NCI-H128 (cell line): ENCODE data around the gene MYO7A.

ENCODE experiments used
- DNase-seq: peaks from one replicate; lab custom pipeline; 2025; ENCODE audit not compliant: unreplicated experiment; lab: John Stamatoyannopoulos, UW

Gene MYO7A

GRCh38 chr11:77111277-77111676 lies 16.8 kb upstream of the MYO7A start:
- no peak for DNase-seq

DNA sequence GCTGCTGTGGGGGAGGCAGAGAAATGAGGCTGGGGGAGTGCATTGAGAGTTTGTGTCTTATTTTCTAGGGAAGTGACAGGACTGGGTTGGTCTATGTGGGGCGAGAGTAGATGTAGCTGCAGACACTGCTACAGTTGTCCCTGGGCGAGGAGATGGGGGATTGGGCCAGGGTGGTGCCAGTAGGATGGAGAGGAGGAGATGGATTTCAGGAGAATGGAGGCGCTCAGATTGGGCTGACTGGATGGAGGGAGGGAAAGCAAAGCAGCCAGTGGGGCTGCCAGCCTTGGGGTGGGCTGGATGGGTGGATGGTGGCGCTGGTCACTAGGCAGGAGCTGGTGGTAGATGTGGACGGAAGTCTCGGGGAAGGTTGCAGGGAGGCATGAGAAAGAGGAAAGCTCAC lies 16.1 kb upstream of the MYO7A start:
- no peak for DNase-seq

DNA sequence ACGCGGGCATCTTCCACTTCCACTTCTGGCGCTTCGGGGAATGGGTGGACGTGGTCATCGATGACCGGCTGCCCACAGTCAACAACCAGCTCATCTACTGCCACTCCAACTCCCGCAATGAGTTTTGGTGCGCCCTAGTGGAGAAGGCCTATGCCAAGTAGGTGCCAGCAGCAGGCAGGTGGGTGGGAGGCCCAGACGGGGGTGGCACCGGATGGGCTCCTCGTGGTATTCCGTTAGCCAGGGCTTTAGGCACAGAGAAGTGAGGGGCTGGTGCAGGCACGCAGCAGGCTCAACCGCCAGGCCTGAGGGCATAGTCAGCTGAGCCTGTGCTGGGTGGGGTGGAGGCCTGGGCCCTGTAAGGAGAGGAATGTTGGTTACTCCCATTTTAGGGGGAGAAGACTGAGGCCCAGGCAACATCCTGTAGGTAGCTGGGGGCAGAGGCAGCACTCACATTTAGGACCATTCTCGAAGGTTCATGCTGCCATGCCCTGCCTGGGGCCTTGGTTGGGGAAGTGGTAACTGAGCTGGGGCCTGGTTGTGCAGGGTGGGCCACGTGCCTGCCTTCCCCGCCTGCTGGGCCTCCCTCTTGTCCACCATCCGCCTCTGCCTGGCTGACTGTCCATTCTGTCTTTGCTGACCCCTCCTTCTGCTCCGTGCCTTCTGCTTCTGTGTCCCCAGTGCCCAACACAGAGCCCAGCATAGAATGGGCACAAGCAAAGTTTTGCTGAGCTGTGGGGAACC lies 15.2 kb upstream of the MYO7A start:
- no peak for DNase-seq

DNA sequence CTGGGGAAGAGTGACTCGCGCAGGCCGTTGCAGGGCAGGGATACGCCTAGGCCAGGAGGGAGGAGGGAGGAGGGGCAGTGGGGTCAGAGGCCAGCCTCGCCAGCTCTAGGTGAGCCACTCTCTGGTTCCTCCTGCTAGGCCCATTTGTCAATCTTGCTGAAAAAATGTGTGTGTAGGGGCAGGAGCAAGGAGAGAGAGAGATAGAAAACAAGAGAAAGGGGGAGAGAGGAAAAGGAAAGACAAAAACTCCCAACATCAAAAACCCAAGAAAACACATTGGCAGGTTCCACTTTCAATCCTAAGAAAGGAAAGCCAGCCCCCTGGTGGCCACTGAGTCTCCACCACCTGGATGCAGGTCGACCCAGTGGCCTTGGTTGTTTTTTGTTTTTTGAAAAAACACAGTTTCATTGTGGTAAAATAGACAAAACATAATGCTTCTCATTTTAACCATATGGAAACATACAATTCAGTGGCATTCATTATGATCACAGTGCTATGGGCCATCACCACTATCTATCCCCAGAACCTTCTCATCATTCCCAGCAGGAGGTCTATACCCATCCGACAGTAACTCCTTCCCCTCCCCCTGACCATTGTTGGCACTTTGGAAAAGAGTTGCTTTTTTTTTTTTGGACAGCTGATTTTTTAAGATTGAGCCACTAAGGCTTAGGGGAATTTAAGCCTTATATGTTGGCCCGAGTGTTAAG lies 14.5 kb upstream of the MYO7A start:
- DNase-seq, result no peak

GRCh38 chr11:77114089-77114463 lies 14.0 kb upstream of the MYO7A start:
- no peak for DNase-seq

DNA sequence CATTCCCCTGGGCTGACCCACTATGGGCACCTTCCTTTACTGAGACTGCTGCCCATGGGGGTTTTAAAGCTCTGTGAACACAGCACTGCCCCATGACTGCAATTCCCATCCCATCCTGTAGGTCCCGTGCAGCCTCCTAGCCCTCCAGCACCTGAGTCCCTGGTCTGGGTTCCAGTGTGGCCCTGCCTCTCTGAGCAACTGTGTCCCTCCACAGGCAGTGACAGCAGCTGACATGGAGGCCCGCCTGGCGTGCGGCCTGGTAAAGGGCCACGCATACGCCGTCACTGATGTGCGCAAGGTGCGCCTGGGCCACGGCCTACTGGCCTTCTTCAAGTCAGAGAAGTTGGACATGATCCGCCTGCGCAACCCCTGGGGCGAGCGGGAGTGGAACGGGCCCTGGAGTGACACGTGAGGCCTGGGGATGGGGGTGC lies 12.8 kb upstream of the MYO7A start:
- no peak for DNase-seq

- no peak for DNase-seq
These were observed 12.1 kb upstream of the MYO7A start for GRCh38 chr11:77115956-77116355.

- DNase-seq, result no peak
These were observed 10.6 kb upstream of the MYO7A start for GRCh38 chr11:77117492-77117891.

DNA sequence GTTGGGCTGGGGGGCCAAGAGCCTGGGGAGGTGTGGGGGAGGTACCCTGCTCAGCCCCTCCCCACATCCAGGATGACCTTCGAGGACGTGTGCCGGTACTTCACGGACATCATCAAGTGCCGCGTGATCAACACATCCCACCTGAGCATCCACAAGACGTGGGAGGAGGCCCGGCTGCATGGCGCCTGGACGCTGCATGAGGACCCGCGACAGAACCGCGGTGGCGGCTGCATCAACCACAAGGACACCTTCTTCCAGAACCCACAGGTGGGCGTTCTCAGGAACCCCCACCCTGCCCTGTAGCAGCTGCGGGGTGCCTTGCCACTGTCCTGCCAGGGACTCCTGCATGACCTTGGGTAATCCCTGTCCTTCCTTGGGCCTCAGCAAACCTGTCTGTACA lies 10.0 kb upstream of the MYO7A start:
- no peak for DNase-seq

DNA sequence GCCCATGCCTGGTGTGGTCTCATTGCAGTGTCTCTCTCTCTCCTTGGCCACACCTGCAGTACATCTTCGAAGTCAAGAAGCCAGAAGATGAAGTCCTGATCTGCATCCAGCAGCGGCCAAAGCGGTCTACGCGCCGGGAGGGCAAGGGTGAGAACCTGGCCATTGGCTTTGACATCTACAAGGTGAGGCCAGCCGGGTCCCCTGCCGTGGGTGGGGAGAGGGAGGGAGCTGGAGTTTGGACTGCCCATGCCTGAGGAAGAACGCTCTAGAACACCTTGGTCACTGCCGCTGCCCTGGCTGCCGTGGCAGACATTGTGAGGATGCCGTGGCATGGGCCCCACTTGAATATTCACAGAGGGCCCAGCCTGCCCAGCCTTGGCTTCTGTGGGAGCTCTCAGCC lies 9.1 kb upstream of the MYO7A start:
- no peak for DNase-seq

- DNase-seq, result no peak
These were observed 8.5 kb upstream of the MYO7A start for GRCh38 chr11:77119531-77119936.

GRCh38 chr11:77120571-77120970 lies 7.5 kb upstream of the MYO7A start:
- no peak for DNase-seq

- no peak for DNase-seq
These were observed 6.9 kb upstream of the MYO7A start for GRCh38 chr11:77121096-77121640.

DNA sequence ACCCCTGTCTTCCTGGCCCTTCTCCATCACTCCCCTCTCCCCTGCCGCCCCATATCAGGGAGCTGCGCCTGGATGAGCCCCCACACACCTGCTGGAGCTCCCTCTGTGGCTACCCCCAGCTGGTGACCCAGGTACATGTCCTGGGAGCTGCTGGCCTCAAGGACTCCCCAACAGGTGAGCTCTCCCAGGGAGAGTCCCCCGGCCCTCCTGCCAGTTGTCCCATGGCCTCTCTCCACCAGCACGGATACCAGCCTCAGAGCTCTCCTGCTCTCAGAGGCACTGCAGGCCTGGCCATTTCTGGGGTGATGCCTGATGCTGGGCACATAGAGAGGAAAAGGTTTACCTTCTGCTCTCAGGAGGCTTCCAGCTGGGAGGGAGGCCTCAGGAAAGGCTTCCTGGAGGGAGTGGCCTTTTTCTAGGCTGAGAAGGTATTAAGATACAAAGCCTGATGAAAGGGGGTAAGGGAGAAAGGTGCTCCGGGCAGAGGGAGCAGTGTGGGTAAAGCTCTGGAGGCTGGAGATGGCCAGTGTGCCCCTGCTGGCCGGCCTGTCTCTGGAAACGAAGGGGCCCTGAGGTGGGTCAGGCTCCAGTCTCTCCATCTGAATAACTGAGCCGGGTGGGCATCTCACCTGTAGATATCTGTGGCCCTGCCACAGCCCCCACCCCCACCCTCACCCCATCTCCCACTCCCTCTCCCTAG lies 6.0 kb upstream of the MYO7A start:
- no peak for DNase-seq

DNA sequence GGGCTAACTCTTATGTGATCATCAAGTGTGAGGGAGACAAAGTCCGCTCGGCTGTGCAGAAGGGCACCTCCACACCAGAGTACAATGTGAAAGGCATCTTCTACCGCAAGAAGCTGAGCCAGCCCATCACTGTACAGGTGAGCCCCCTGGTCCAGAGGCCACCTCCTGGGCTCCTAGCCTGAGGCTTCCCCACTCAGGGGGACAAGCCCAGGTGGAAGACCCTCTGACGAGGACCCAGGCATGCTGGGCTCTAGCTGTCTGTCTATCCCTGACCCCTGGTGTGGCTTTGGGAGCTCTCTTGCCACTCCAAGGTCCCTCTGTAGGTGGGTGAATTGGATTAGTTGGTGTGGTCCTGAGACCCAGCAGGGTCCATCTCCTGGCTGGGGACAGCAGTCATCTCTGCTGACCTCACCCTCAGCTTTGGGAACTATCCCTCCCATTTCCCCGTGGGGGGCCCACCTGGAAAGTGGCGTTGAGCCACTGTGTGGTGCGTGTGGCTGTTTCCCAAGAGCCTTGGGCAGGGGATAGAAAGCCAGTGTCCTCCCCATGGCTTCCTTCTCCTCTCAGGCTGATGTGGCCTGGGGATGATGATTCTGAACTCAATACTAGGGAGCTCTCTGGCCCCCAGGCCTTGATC lies 5.4 kb upstream of the MYO7A start:
- no peak for DNase-seq

DNA sequence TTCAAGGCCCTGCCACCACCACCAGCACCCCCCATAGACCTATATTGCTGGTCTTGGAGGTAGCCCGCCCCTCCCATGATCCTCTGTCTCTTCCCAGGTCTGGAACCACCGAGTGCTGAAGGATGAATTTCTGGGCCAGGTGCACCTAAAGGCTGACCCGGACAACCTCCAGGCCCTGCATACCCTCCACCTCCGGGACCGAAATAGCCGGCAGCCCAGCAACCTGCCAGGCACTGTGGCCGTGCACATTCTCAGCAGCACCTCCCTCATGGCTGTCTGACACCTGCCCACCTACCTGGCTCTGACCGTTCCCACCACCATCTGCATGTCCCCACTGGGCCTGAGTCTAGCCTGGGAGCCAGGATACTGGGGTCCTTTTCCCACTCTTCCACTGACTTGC lies 4.5 kb upstream of the MYO7A start:
- DNase-seq, result no peak

DNA sequence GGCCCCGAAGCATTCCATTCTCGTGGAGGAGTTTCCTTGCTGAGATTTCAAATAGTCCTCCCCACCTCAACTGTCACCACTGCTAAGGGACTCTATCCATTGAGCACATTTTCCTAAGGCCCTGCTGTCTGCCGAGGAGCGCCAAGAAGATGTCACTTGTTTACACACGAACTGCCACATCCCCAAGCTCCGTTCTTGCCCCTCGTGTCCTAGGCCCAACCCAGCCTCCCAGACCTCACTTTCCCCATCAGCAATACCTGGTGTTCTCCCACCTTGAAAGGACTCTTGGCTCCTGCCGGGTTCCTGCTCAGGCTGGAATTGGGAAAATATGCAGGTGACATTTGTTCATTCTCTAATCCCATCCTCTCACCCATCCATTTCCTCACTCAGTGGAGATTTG lies 4.0 kb upstream of the MYO7A start:
- no peak for DNase-seq

DNA sequence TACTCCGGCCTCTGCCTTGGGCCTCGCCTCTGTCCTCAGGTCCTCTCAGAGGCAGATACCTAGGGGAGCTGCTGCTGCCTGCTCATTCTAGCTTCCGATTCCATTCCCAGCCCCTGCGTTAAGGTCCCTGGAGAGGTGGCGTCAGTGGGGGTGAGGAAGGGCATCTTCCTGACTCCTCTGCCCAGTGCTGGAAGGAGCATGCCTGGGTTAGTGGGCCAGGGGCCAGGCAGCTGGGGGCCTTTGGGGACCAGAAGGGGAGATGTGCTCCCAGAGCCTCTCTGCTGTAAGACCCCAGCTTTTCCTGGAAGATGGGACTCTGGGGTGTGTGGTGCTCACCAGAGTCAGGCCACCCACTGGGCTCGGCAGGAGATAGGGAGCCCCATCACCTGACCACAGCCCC lies 3.6 kb upstream of the MYO7A start:
- no peak for DNase-seq

GRCh38 chr11:77125191-77125590 lies 2.9 kb upstream of the MYO7A start:
- no peak for DNase-seq

DNA sequence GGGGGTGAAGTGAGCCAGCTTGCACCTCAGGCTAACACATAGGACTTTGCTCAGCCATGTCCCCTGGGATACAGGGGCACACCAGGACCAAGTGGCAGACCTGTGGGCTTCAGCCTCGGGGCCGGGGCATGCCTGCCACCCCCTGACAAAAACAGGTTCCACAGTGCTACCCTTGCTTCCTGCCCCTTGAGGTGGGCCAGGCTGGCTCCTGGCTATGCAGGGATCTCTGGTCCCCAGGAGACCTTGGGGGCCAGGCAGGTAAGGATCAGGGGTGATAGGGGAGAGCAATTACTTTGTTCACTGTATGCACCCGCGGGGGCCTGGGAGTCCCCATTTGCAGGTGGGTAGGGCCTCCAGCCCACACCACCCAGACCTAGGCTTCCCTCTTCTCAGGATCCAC lies 2.4 kb upstream of the MYO7A start:
- DNase-seq, result no peak

DNA sequence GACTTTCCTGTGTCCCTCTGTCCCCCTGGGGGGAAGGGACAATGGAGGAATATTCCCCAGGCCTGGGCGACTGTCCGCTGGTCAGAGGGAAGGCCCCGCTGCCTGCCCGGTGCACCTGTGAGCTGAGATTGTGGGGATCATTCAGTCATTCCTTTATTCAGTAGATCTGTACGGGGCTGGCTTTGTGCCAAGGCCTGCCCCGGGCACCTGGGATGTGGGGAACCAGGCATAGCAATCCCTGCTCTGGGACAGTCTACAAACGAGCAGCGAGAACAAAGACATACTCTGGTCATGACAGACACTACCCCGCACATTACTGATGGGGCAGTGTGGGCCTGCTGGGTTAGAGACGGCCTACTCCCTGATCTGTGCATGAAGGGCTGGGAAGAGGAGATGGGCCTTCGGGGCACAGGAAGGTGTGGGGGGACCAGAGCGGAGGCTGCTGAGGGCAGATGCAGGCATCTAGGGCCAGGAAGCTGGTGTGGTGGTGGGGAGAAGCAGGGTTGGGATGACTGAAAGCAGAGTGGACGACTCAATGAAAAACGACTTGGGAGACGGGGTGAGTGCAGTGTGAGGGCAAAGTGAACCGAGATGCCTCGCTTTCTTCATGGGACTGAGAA lies 1.8 kb upstream of the MYO7A start:
- no peak for DNase-seq
